ENCODE results near the gene AGO3. TPM values are rescaled to one million over a fixed set of nuclear protein-coding genes. Genes with fewer than 3 reads are reported as not detected.

Gene AGO3
- total RNA-seq, 1 donor from 2014 or later, result 9.9 TPM

DNA sequence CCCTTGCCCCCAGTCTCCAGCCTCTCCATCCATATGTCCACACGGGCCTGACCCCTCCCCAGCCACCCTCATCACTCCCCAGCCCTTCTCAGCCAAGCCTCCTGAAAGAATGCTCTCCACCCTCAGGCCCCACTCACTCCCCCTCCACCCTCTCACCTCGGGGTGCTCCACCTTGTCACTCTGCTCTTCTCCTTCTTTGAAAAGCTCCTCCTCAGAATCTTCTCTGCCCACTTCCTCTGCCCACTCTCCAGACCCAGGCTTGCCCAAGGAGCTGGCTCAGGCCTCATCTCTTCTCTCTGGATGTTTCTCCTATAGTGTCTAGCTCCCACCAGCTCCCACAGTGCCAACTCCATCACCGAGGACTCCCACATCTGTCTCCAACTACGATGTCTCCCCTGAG, 180.2 kb downstream of the AGO3 start:
- DNase-seq (ENCODE audit: low read depth), result no peak
- TF ChIP-seq, protein P1, sequence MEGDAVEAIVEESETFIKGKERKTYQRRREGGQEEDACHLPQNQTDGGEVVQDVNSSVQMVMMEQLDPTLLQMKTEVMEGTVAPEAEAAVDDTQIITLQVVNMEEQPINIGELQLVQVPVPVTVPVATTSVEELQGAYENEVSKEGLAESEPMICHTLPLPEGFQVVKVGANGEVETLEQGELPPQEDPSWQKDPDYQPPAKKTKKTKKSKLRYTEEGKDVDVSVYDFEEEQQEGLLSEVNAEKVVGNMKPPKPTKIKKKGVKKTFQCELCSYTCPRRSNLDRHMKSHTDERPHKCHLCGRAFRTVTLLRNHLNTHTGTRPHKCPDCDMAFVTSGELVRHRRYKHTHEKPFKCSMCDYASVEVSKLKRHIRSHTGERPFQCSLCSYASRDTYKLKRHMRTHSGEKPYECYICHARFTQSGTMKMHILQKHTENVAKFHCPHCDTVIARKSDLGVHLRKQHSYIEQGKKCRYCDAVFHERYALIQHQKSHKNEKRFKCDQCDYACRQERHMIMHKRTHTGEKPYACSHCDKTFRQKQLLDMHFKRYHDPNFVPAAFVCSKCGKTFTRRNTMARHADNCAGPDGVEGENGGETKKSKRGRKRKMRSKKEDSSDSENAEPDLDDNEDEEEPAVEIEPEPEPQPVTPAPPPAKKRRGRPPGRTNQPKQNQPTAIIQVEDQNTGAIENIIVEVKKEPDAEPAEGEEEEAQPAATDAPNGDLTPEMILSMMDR (IDR thresholded peaks at IDR 0.05; ENCODE audit: insufficient read depth, low read length, poor library complexity, severe bottlenecking), result no peak
- Histone ChIP-seq H3K36me3 (ENCODE audit: control insufficient read depth, insufficient read depth, low read length) (no peaks in the 10 kb centered on the region), H3K4me3 (ENCODE audit: low read depth, low read length) (no peak overlapping the region), H3K27me3 (ENCODE audit: control insufficient read depth, insufficient read depth, low read length) (no peaks in the 10 kb centered on the region)

DNA sequence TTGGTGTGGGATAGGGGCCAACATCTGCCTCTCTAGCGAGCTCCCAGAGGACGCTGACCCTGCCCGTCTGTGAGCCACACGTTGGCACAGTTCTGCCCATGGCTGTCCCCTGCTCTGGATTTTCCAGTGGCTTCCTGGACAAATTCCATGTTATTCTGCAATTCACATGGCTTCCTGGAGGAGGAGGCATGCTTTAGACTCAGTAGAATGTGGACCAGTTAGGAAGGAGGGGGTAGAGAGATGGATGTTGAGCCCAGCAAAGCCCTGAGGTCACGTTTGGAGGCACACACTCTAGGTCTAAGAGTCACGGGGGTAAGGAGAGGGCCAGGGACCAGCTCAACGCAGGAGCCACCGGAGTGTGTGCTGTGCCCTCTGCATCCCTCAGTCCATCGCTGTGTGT, 181.9 kb downstream of the AGO3 start:
- no peak for DNase-seq (ENCODE audit: low read depth)
- Histone ChIP-seq H3K36me3 (ENCODE audit: control insufficient read depth, insufficient read depth, low read length) (no peaks in the 10 kb centered on the region), H3K27me3 (ENCODE audit: control insufficient read depth, insufficient read depth, low read length) (no peaks in the 10 kb centered on the region), H3K4me3 (ENCODE audit: low read depth, low read length) (no peak overlapping the region)
- TF ChIP-seq, protein P1 (IDR thresholded peaks at IDR 0.05; ENCODE audit: insufficient read depth, low read length, poor library complexity, severe bottlenecking), result no peak

DNA sequence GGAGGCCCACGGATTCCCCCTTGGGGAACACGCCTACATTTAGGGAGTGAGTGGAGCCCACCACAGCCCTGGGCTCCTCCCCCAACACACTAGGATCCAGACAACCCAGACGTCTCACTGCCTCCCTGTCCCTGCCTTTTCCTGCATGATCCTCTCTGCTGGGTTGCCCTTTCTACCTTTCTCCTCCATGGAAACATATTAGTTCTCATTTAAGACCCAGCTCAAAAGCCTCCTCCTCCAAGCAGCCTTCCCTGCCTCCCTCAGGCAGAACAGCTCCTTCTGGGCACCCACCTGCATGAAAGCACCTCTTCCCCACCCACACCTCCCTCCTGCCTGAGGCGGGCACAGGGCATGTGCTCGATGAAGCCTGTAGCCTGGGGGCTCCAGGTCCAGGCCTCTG, 183.5 kb downstream of the AGO3 start:
- H3K4me3 ChIP-seq (ENCODE audit: low read depth, low read length), result no peak overlapping the region
- no peaks in the 10 kb centered on the region for H3K27me3 ChIP-seq (ENCODE audit: control insufficient read depth, insufficient read depth, low read length)
- no peaks in the 10 kb centered on the region for H3K36me3 ChIP-seq (ENCODE audit: control insufficient read depth, insufficient read depth, low read length)
- no peak for DNase-seq (ENCODE audit: low read depth)
- TF ChIP-seq, protein P1 (IDR thresholded peaks at IDR 0.05; ENCODE audit: insufficient read depth, low read length, poor library complexity, severe bottlenecking), result no peak

DNA sequence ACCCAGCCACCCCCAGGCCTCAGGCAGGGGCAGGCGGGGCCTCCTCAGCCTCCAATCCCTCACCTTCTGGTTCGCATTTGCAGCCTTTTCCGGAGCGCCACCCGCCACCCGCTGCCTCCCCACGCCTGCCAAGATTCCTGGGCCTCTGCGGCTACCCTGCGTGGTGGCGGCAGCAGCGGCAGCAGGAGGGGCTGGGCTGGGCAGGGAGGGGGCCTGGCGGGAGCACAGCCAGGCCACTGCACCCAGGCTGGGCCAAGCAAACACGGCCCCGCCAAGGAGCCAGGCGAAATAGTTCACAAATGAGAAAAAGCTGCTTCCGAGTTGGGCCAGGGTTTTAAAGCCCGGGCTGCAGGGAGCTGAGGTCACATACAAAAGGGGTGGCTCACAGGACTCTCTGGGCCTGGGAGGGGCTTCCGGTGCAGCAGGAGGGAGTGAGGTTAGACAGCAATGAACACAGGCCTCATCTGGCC, 184.3 kb downstream of the AGO3 start:
- H3K4me3 ChIP-seq (ENCODE audit: low read depth, low read length), result no peak overlapping the region
- no peaks in the 10 kb centered on the region for H3K36me3 ChIP-seq (ENCODE audit: control insufficient read depth, insufficient read depth, low read length)
- DNase-seq (ENCODE audit: low read depth), result no peak
- H3K27me3 ChIP-seq (ENCODE audit: control insufficient read depth, insufficient read depth, low read length), result no peaks in the 10 kb centered on the region
- TF ChIP-seq, protein P1 (IDR thresholded peaks at IDR 0.05; ENCODE audit: insufficient read depth, low read length, poor library complexity, severe bottlenecking), result no peak

DNA sequence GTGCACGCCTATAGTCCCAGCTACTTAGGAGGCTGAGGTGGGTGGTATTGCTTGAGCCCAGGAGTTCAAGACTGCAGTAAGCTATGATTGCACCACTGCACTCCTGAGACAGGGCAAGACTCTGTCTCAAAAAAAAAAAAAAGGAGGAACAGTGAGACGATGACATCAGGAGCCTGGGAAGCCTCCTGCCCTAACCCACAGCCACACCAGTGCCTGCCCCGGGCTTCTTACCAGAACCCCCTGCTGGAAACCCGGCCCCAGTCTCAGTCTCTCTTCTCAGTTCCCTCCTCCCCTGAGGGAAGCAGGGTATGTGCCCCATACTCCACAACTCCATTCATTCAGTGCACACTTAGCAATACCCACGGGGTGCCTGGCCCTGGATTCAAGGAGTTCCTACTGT, 185.0 kb downstream of the AGO3 start:
- Histone ChIP-seq H3K36me3 (ENCODE audit: control insufficient read depth, insufficient read depth, low read length) (no peaks in the 10 kb centered on the region), H3K27me3 (ENCODE audit: control insufficient read depth, insufficient read depth, low read length) (no peaks in the 10 kb centered on the region), H3K4me3 (ENCODE audit: low read depth, low read length) (no peak overlapping the region)
- TF ChIP-seq, protein P1 (IDR thresholded peaks at IDR 0.05; ENCODE audit: insufficient read depth, low read length, poor library complexity, severe bottlenecking), result no peak
- DNase-seq (ENCODE audit: low read depth), result no peak

DNA sequence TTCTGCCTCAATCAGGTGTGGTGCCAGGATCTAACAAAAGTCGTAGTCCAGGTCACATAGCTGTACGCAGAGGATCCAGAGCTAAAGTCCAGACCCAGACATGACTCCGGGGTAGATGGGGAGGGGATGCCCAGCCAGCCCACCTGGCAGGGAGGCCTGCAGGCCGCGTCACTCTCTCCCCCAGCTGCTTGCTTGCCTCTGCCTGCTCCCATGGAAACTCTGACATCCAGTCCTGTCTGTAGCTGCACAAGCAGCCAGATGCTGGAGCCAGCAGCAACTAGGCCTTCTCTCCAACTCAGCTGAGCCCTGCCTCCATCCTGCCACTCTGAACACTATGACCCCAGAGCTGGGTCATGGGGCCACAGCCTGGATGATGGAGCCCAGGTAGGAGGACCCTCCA, 186.0 kb downstream of the AGO3 start:
- H3K27me3 ChIP-seq (ENCODE audit: control insufficient read depth, insufficient read depth, low read length), result no peaks in the 10 kb centered on the region
- no peaks in the 10 kb centered on the region for H3K36me3 ChIP-seq (ENCODE audit: control insufficient read depth, insufficient read depth, low read length)
- H3K4me3 ChIP-seq (ENCODE audit: low read depth, low read length), result no peak overlapping the region
- TF ChIP-seq, protein P1 (IDR thresholded peaks at IDR 0.05; ENCODE audit: insufficient read depth, low read length, poor library complexity, severe bottlenecking), result no peak
- DNase-seq (ENCODE audit: low read depth), result no peak

All from kidney epithelial cell (primary cell).